Adrenal gland (tissue), 12 donors: Measurements from ENCODE around the gene VSIG2. TPM values are rescaled to one million over a fixed set of nuclear protein-coding genes. Genes with fewer than 3 reads are reported as not detected.

ENCODE experiments used
- DNase-seq, 7 donors: peaks; one replicate each; pipeline ENCODE4 v3.0.0-alpha.2; 2019 to 2020
- H3K27ac ChIP-seq, 5 donors: fragments of 200-600 bp; sonication (generic) in 4 of 5; 1 replicate in 3 of 5; 2 replicates in 2 of 5; pipeline versions ENCODE4 v1.5.1 to v1.8.0; 2016 to 2020; ENCODE audit warnings: mild to moderate bottlenecking in 1 of 5
- H3K27me3 ChIP-seq: fragments of 200-600 bp; 2 replicates; pipeline ENCODE4 v1.8.0; 2021
- H3K36me3 ChIP-seq, 2 donors: fragments of 200-600 bp; replicated peaks in 1 of 2; 1 replicate in 1 of 2; 2 replicates in 1 of 2; pipeline versions ENCODE4 v1.5.1 to v1.8.0; 2018 to 2022
- H3K4me1 ChIP-seq, 2 donors: fragments of 200-600 bp; replicated peaks in 1 of 2; 1 replicate in 1 of 2; 2 replicates in 1 of 2; pipeline versions ENCODE4 v1.5.1 to v1.8.0; 2018 to 2021
- H3K4me3 ChIP-seq, 4 donors: fragments of 200-600 bp; sonication (generic) in 3 of 4; one replicate each; pipeline ENCODE4 v1.5.1; 2016 to 2018
- H3K9me3 ChIP-seq, 3 donors: fragments of 200-600 bp; sonication (generic) in 1 of 3; replicated peaks in 1 of 3; 1 replicate in 2 of 3; 2 replicates in 1 of 3; pipeline versions ENCODE4 v1.5.1 to v1.8.0; 2016 to 2021
- CTCF ChIP-seq, 6 experiments: fragments of 450-650 bp in 4 of 6; fragments of 200-600 bp in 2 of 6; sonication (generic) in 1 of 6; IDR thresholded peaks; 1 replicate in 5 of 6; 2 replicates in 1 of 6; pipeline versions ENCODE4 v1.5.1 to v1.8.0; 2016 to 2021; ENCODE audit warnings: antibody characterized with exemption in 6 of 6, mild to moderate bottlenecking in 2 of 6, moderate library complexity in 1 of 6
- POLR2A ChIP-seq, 2 donors: fragments of 450-650 bp; IDR thresholded peaks; one replicate each; pipeline ENCODE4 v1.6.1; 2017; ENCODE audit warnings: antibody characterized with exemption in 2 of 2, mild to moderate bottlenecking in 2 of 2, moderate library complexity in 1 of 2
- WGBS, 4 donors: extraction: QIAGEN DNeasy Blood & Tissue Kit in 2 of 4; methylation state at CpG; one replicate each; pipeline versions ENCODE4 v1.1.5 to v1.1.7; 2013 to 2017; 5-methylcytosine and 5-hydroxymethylcytosine counted together
- intact Hi-C, 2 donors: fragments of 100-400 bp; cut with DNase I; formaldehyde crosslinking; loops; one replicate each; pipeline versions ENCODE4 v1.14.1 to v1.15.0; 2022 to 2023
- polyA plus RNA-seq, 3 donors: library from polyadenylated mRNA; stranded (reverse); fragments of 200-250 nt in 2 of 3; fragments of 350-450 nt in 1 of 3; fragmentation: Illumina TruSeq in 1 of 3; extraction: RNeasy Lipid Tissue Mini Kit (QIAGEN cat#74804) in 1 of 3; gene quantifications; one replicate each; pipeline ENCODE4 v1.2.3, GENCODE V29; 2013 to 2014
- total RNA-seq, 9 donors: library from RNA; depleted of rRNA in 4 of 9; stranded (reverse); fragments of >200 nt in 4 of 9; fragments of 120-200 nt in 1 of 9; fragmentation: NEBNext Ultra II Directional in 1 of 9; extraction: Animal tissue kit (Norgen Biotek cat#: 25700) in 1 of 9; gene quantifications; one replicate each; pipeline versions ENCODE4 v1.1.0 to v1.2.4, GENCODE V29; 2013 to 2023
- donor health status: healthy with polysubstance abuse.
- donor health status: Bipolar disorder and iron deficiency.
- donor health status: DM: yes; HTN: yes; CAD: no.
- donor health status: DM: no; HTN: no; CAD: no.
- donor health status: DM: no; HTN: no; CAD: no.
- donor health status: DM: yes; HTN: yes; CAD: no.

VSIG2 gene
- total and polyA plus RNA-seq, 12 donors, result 0.11 to 2.4 (median 0.48) TPM; not detected in 4

- WGBS, 4 donors, result 88 to 95% (median 91%) methylated on average over 4 of the region's 4 CpGs
- DNase-seq, result no peak
- H3K9me3 ChIP-seq, result no peaks in the 10 kb centered on the region
- no peak overlapping the region for H3K4me3 ChIP-seq
- H3K36me3 ChIP-seq, result no peaks in the 10 kb centered on the region
- no peaks in the 10 kb centered on the region for H3K27me3 ChIP-seq
- no peak overlapping the region for H3K27ac ChIP-seq
- TF ChIP-seq POLR2A (IDR thresholded peaks at IDR 0.05) (no peak), CTCF (IDR thresholded peaks at IDR 0.05) (no peak)
- no peaks in the 10 kb centered on the region for H3K4me1 ChIP-seq
- intact Hi-C loops, result no loop called here
Observed at GRCh38 chr11:124791626-124792341, 39.7 kb upstream of the VSIG2 start.

GRCh38 chr11:124788521-124788920, 36.5 kb upstream of the VSIG2 start:
- H3K27ac ChIP-seq, result no peak overlapping the region
- H3K4me3 ChIP-seq, result no peak overlapping the region
- H3K9me3 ChIP-seq, result no peaks in the 10 kb centered on the region
- no peaks in the 10 kb centered on the region for H3K27me3 ChIP-seq
- no peak for DNase-seq
- no peak for TF ChIP-seq CTCF (IDR thresholded peaks at IDR 0.05)
- no peaks in the 10 kb centered on the region for H3K4me1 ChIP-seq
- no peaks in the 10 kb centered on the region for H3K36me3 ChIP-seq
- intact Hi-C loops, result no loop called here

- no peak for TF ChIP-seq CTCF (IDR thresholded peaks at IDR 0.05)
- 99 to 100% (median 100%) methylated on average over 2 of the region's 2 CpGs for WGBS, 4 donors
- Histone ChIP-seq H3K4me1 (no peaks in the 10 kb centered on the region), H3K27ac (no peak overlapping the region), H3K9me3 (no peaks in the 10 kb centered on the region), H3K36me3 (no peaks in the 10 kb centered on the region), H3K27me3 (no peaks in the 10 kb centered on the region), H3K4me3 (no peak overlapping the region)
- intact Hi-C loops, result no loop called here
- DNase-seq, result no peak
Observed at GRCh38 chr11:124784051-124784450, 32.0 kb upstream of the VSIG2 start.

- Histone ChIP-seq H3K36me3 (no peaks in the 10 kb centered on the region), H3K4me1 (no peaks in the 10 kb centered on the region), H3K4me3 (no peak overlapping the region), H3K27ac (no peak overlapping the region), H3K9me3 (no peaks in the 10 kb centered on the region), H3K27me3 (no peaks in the 10 kb centered on the region)
- intact Hi-C loops, result no loop called here
- TF ChIP-seq CTCF (IDR thresholded peaks at IDR 0.05), result no peak
- no peak for TF ChIP-seq POLR2A (IDR thresholded peaks at IDR 0.05)
- DNase-seq, result no peak
- WGBS, 4 donors, result 96 to 98% (median 96%) methylated on average over 3 to 4 of the region's 4 CpGs
Observed at GRCh38 chr11:124783002-124783401, 30.9 kb upstream of the VSIG2 start.
